Measurements from ENCODE around the gene PYROXD2.

- TF ChIP-seq RAD21 (IDR thresholded peaks at IDR 0.05; ENCODE audit: insufficient read depth, low read depth, low read length) = no peak
- TF ChIP-seq RAD51 (IDR thresholded peaks at IDR 0.05) = no peak
- no peak for TF ChIP-seq CBFB (IDR thresholded peaks at IDR 0.05; ENCODE audit: low read depth)
- no peak for TF ChIP-seq CTCF (IDR thresholded peaks at IDR 0.05 in 2 of 3, conservative IDR thresholded peaks at IDR 0.05 in 1 of 3; ENCODE audit: control insufficient read depth in 2 of 3, extremely low read depth in 1 of 3, insufficient read depth in 1 of 3, low read depth in 3 of 3, low read length in 3 of 3)
- no peak for TF ChIP-seq POLR2A (IDR thresholded peaks at IDR 0.05; ENCODE audit: low read depth, low read length)
- TF ChIP-seq GATAD2B (conservative IDR thresholded peaks at IDR 0.05; ENCODE audit: low read depth) = no peak
- TF ChIP-seq GABPA (IDR thresholded peaks at IDR 0.05; ENCODE audit: low read depth) = no peak
- no peak for TF ChIP-seq STAT3 (IDR thresholded peaks at IDR 0.05; ENCODE audit: low read depth, low read length)
- TF ChIP-seq EZH2 (IDR thresholded peaks at IDR 0.05; ENCODE audit: borderline replicate concordance, control insufficient read depth, low read depth, low read length) = no peak
Observed at GRCh38 chr10:98394851-98395440, 20.0 kb downstream of the PYROXD2 start.

Measured in GM12878 (cell line).